Lung microvascular endothelial cell (primary cell): ENCODE measurements around the gene IFI30. TPM values are rescaled to one million over a fixed set of nuclear protein-coding genes. Genes with fewer than 3 reads are reported as not detected.

ENCODE experiments used
- DNase-seq, 2 donors: peaks; one replicate each; pipeline versions ENCODE4 v3.0.0 to v3.0.0-alpha.2; 2010; ENCODE audit warnings: low read depth in 2 of 2
- total RNA-seq: library from RNA; depleted of rRNA; stranded (reverse); fragments of >200 nt; gene quantifications from 2 replicates; pipeline ENCODE4 v1.2.1, GENCODE V29; 2014

IFI30 gene
- total RNA-seq, 1 donor from 2014 or later = 4.4 TPM

DNA sequence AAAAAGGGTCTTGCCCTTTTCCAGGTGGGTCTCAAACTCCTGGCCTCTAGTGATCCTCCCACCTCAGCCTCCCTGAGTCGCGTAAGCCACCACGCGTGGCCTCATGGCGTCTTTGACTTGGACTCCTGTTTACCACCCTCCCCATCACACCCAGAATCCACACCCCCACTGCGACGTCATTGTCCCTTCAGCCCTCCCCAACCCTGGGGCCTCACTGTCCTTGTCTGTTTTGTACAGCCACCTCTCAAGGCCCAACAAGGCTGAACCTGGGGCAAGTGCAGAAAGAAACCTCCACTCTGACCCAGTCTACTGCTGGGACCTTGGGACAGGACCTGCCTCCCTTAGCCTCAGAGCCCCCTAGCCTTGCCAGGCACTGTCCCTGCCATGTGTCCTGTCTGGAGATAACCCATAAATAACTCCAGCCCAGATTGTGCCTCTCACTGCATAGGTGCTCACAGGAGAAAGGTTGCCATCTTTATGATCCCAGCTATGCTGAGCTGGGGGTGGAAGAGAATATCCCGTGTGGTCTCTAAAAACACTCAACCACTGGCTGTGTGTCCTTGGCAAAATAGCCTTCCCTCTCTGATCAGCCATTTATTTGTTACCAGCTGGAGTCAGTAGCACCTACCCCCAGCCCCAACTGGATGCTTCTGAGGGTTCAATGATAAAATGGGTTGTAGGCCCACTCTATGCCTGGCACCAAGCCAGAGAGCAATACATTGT is 1.8 kb upstream of the IFI30 start:
- DNase-seq = no peak

GRCh38 chr19:18172331-18173053 is 1.1 kb upstream of the IFI30 start:
- DNase-seq = no peak

GRCh38 chr19:18173054-18173571 is 500 bp upstream of the IFI30 start:
- DNase-seq = no peak

- DNase-seq = no peak
Measured at GRCh38 chr19:18174983-18175382, 1.4 kb downstream of the IFI30 start.

DNA sequence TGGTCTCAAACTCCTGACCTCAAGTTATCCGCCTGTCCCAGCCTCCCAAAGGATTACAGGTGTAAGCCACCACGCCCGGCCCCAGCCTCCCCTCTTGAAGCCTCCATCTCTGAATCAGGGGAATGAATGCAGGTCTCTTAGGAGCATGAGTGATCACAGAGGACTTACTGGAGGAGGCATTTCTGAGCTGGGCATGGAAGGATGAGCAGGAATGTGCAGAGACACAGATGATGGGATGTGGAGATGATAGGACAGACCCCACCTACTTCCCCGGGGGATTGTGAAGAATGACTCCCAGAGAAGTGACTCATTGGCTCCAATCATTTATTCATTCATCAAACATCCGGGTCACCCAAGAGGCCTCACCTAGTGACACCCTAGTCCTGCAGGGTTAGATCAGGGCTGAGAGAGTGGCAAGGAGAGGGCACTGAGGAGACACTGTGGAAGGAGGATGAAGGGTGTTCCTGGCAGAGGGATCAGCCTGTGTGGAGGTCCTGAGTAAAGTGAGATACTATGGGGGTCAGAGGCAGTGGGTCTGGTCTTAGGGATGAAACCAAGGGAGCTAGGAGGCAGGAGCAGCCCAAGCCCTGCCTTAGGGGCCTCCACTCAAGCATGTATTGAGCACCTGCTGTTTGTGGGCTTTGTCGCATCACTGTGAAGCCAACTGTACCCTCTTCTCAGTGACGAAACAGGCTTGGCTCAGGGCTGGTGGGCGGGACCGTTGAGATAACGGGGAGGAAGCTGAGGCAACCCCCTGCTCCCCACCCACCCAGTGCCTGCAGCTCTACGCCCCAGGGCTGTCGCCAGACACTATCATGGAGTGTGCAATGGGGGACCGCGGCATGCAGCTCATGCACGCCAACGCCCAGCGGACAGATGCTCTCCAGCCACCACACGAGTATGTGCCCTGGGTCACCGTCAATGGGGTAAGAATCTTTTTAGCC is 3.0 kb downstream of the IFI30 start:
- no peak for DNase-seq

DNA sequence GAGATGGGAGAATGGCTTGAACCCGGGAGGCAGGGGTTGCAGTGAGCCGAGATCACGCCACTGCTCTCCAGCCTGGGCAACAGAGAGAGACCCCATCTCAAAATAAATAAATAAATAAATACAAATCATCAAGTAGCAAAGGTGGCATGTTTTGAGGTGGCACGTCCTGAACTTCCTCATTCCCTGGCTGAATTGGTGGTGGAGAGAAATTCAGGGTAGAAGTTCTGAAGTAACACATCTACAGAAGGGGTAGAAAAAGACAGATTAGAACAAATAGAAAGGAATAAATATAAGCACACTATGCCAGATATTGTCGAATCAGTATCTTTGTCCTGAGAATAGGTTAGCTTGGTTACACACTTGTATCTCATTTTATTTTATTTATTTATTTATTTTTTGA is 6.3 kb downstream of the IFI30 start:
- no peak for DNase-seq

DNA sequence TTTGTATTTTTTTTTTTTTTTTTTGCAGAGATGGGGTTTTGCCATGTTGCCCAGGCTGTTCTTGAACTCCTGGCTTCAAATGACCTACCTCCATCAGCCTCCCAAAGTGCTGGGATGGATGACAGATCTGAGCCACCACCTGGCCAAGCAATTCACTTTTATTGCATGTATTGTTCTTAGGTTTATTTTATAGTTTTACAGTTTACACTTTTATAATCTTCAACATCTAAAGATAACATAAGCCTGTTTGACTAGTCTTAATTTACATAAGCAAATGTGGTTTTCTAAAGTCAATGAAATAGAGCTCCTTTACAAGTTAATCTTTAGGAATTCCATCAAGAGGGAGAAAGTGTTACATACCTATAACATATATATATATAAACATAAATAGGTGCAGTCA is 9.9 kb downstream of the IFI30 start:
- DNase-seq = no peak

DNA sequence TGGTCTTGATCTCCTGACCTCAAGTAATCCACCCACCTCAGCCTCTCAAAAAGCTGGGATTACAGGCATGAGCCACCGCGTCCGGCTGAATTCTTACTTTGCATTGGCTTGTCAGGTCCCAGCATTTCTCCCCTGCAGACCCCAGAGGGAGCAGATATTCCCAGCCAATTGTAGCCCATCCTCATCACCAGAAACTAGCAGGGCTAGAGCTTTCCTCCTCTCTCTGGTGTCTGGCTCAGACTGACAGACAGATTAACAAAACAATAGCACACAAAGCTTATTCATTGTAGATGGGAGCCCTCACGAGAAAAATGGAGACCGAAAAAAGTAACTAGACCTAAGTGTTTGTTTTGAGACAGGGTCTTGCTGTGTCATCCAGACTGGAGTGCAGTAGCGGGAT is 11.9 kb downstream of the IFI30 start:
- DNase-seq = no peak

GRCh38 chr19:18190278-18190677 is 16.7 kb downstream of the IFI30 start:
- DNase-seq = no peak

GRCh38 chr19:18191640-18192062 is 18.0 kb downstream of the IFI30 start:
- DNase-seq = no peak

DNA sequence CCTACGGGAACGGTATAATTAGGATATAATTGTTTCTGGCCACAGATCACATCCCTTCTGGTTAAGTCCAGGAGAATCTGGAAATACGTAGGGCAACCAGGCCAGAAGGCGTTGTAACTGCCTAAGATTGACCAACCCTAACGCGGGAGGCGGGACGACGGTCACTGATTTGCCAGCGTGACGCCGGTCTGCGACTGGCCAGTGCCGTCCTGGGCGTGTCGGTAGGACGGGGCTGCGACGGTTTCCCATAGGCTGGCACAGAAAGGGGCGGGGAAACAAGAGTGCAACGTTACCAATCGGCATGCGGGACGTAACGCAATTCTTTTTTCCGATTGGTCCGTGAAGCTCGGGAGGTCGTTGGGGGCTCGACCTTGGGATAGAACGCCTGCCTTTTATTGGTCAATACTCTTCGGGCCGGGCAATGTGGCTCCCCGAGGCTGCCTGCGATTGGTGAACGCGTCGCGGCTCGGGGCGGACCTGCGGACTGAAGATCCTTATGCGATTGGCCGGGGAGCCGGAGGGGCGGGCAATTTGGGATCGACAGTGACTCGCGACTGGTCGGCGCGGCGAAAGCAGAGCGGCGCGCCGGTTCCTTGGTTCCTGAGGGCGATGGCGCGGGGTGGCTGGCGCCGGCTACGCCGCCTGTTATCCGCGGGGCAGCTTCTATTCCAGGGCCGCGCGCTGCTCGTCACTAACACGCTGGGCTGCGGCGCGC is 19.2 kb downstream of the IFI30 start, which contains the start of gene MPV17L2:
TSS of gene MPV17L2 (plus strand) at position 546 of the 715 bp plus-strand sequence. CDS start at position 610, 64 bp downstream.
- DNase-seq = peak; percentile 100

- DNase-seq = peak in 1 of 2 donors; percentile 14
Measured at GRCh38 chr19:18193388-18194180, 20.0 kb downstream of the IFI30 start.

GRCh38 chr19:18194181-18194530 is 20.5 kb downstream of the IFI30 start:
- no peak for DNase-seq

- peak; percentile 33 to 52 for DNase-seq
Measured at GRCh38 chr19:18194554-18195238, 21.1 kb downstream of the IFI30 start.

DNA sequence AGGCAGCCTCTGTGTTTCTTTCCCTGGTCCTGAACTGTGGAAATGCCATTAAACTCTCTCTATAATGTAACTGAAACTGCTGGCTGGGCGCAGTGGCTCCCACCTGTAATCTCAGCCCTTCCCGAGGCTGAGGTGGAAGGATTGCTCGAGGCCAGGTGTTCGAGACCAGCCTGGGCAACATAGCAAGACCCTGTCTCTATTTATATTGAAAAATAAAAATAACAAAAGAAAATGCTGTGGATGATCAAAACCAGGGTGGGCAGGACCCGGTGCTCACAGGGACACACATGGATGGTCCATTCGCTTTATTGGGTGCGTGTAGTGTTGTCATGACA is 22.9 kb downstream of the IFI30 start:
- DNase-seq = no peak

DNA sequence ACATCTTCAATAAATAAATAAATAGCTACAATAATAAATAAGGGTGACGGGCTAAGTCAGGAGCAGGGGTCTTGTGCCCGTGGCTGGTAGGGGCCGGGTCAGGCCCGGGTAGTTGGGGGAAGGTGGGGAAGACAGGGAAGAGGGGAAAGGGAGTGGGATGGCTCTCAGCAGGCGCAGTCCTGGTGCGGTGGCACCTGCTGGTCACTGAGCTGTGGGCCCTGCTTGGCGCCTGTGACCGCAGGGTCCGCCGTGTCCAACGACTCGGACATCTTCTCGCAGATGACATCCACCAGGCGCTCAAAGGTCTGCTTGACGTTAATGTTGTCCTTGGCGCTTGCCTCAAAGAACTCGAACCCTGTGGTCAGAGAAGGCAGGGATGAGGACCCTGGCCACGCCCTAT is 23.7 kb downstream of the IFI30 start:
- DNase-seq = no peak

DNA sequence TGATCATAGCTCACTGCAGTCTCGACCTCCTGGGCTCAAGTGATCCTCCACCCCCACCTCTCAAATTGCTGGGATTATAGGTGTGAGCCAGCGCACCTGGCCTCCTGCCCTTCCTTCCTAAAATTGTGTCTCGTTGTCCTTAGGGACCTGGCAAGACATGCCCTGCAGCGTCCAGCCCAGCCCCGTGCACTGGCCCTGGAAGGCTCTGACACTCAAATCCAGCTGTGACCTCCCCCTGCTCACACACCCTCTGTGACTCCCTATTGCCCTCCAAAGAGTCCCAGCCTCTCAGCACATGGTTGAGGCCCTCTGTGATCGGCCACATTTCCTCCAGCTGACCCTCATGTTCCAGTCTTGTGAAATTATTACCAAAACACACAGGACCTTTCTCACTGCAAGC is 24.3 kb downstream of the IFI30 start:
- DNase-seq = no peak

GRCh38 chr19:18198374-18198773 is 24.8 kb downstream of the IFI30 start:
- DNase-seq = no peak

DNA sequence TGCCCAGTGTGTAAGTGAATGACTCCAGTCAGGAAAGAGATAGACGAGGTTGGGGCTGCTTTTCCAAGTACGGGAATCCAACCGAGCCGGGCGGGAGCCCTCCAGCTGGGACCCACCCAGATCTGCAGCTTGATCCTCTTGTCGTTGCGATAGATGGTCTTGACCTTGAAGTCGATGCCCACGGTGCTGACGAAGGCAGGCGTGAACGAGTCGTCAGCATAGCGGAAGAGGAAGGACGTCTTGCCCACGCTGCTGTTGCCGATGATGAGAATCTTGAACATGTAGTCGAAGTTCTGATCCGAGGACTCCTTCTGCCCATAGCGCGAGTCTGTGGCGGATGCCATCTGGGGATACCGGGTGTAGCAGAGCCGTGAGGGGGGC is 28.8 kb downstream of the IFI30 start:
- DNase-seq = no peak
